ENCODE results near the gene C11orf91.
"Not testable (repeated sequence)": the region's sequence is repeated elsewhere in the genome, so short reads cannot be mapped to it uniquely, and the experiment has no call there.

Gene C11orf91

GRCh38 chr11:33668468-33668825 is 32.2 kb downstream of the C11orf91 start:
- H3K36me3 ChIP-seq (ENCODE audit: control insufficient read depth, insufficient read depth, low read length) = no peaks in the 10 kb centered on the region
- H3K27me3 ChIP-seq (ENCODE audit: control insufficient read depth, insufficient read depth, low read length) = no peaks in the 10 kb centered on the region
- H3K27ac ChIP-seq (ENCODE audit: low read depth, low read length) = peak overlapping the region; percentile 49; the same call in 1 of the 2 replicates
- H3K4me3 ChIP-seq (ENCODE audit: low read depth, low read length) = no peak overlapping the region
- peaks cover 24% of the 10 kb centered on the region for H3K4me1 ChIP-seq (ENCODE audit: control insufficient read depth, insufficient read depth, low read length)
- H3K9ac ChIP-seq (ENCODE audit: low read length) = no peak overlapping the region
- H3K9me3 ChIP-seq (ENCODE audit: control insufficient read depth, insufficient read depth, low read depth, low read length) = no peaks in the 10 kb centered on the region; the same call in 1 of the 2 replicates

- H3K4me3 ChIP-seq (ENCODE audit: low read depth, low read length) = no peak overlapping the region
- no peaks in the 10 kb centered on the region for H3K36me3 ChIP-seq (ENCODE audit: control insufficient read depth, insufficient read depth, low read length)
- H3K27me3 ChIP-seq (ENCODE audit: control insufficient read depth, insufficient read depth, low read length) = no peaks in the 10 kb centered on the region
- H3K27ac ChIP-seq (ENCODE audit: low read depth, low read length) = peak overlapping the region; percentile 10; the same call in 1 of the 2 replicates
- no peaks in the 10 kb centered on the region; the same call in 1 of the 2 replicates for H3K9me3 ChIP-seq (ENCODE audit: control insufficient read depth, insufficient read depth, low read depth, low read length)
- no peak overlapping the region for H3K9ac ChIP-seq (ENCODE audit: low read length)
- peaks cover 24% of the 10 kb centered on the region for H3K4me1 ChIP-seq (ENCODE audit: control insufficient read depth, insufficient read depth, low read length)
Observed at GRCh38 chr11:33667819-33668467, 32.7 kb downstream of the C11orf91 start.

- no peaks in the 10 kb centered on the region for H3K36me3 ChIP-seq (ENCODE audit: control insufficient read depth, insufficient read depth, low read length)
- H3K27me3 ChIP-seq (ENCODE audit: control insufficient read depth, insufficient read depth, low read length) = no peaks in the 10 kb centered on the region
- peaks cover 32% of the 10 kb centered on the region for H3K4me1 ChIP-seq (ENCODE audit: control insufficient read depth, insufficient read depth, low read length)
- H3K4me3 ChIP-seq (ENCODE audit: low read depth, low read length) = no peak overlapping the region
- no peaks in the 10 kb centered on the region; the same call in 1 of the 2 replicates for H3K9me3 ChIP-seq (ENCODE audit: control insufficient read depth, insufficient read depth, low read depth, low read length)
- no peak overlapping the region for H3K9ac ChIP-seq (ENCODE audit: low read length)
- no peak overlapping the region for H3K27ac ChIP-seq (ENCODE audit: low read depth, low read length)
Observed at GRCh38 chr11:33665350-33666106, 35.1 kb downstream of the C11orf91 start.

GRCh38 chr11:33664827-33665226 is 35.8 kb downstream of the C11orf91 start:
- H3K27me3 ChIP-seq (ENCODE audit: control insufficient read depth, insufficient read depth, low read length) = no peaks in the 10 kb centered on the region
- H3K9me3 ChIP-seq (ENCODE audit: control insufficient read depth, insufficient read depth, low read depth, low read length) = no peaks in the 10 kb centered on the region; the same call in 1 of the 2 replicates
- no peak overlapping the region for H3K9ac ChIP-seq (ENCODE audit: low read length)
- no peak overlapping the region for H3K27ac ChIP-seq (ENCODE audit: low read depth, low read length)
- H3K4me1 ChIP-seq (ENCODE audit: control insufficient read depth, insufficient read depth, low read length) = peaks cover 29% of the 10 kb centered on the region
- H3K36me3 ChIP-seq (ENCODE audit: control insufficient read depth, insufficient read depth, low read length) = no peaks in the 10 kb centered on the region
- H3K4me3 ChIP-seq (ENCODE audit: low read depth, low read length) = no peak overlapping the region

GRCh38 chr11:33664166-33664565 is 36.5 kb downstream of the C11orf91 start:
- peaks cover 24% of the 10 kb centered on the region for H3K4me1 ChIP-seq (ENCODE audit: control insufficient read depth, insufficient read depth, low read length)
- no peaks in the 10 kb centered on the region for H3K36me3 ChIP-seq (ENCODE audit: control insufficient read depth, insufficient read depth, low read length)
- H3K4me3 ChIP-seq (ENCODE audit: low read depth, low read length) = no peak overlapping the region
- H3K9me3 ChIP-seq (ENCODE audit: control insufficient read depth, insufficient read depth, low read depth, low read length) = no peaks in the 10 kb centered on the region; the same call in 1 of the 2 replicates
- no peak overlapping the region for H3K27ac ChIP-seq (ENCODE audit: low read depth, low read length)
- H3K27me3 ChIP-seq (ENCODE audit: control insufficient read depth, insufficient read depth, low read length) = no peaks in the 10 kb centered on the region
- H3K9ac ChIP-seq (ENCODE audit: low read length) = no peak overlapping the region

GRCh38 chr11:33663121-33663520 is 37.5 kb downstream of the C11orf91 start:
- Histone ChIP-seq H3K9ac (ENCODE audit: low read length) (no peak overlapping the region), H3K27me3 (ENCODE audit: control insufficient read depth, insufficient read depth, low read length) (no peaks in the 10 kb centered on the region), H3K36me3 (ENCODE audit: control insufficient read depth, insufficient read depth, low read length) (no peaks in the 10 kb centered on the region), H3K9me3 (ENCODE audit: control insufficient read depth, insufficient read depth, low read depth, low read length) (no peaks in the 10 kb centered on the region; the same call in 1 of the 2 replicates), H3K4me1 (ENCODE audit: control insufficient read depth, insufficient read depth, low read length) (peaks cover 18% of the 10 kb centered on the region), H3K27ac (ENCODE audit: low read depth, low read length) (no peak overlapping the region), H3K4me3 (ENCODE audit: low read depth, low read length) (no peak overlapping the region)

GRCh38 chr11:33661526-33661925 is 39.1 kb downstream of the C11orf91 start:
- H3K27me3 ChIP-seq (ENCODE audit: control insufficient read depth, insufficient read depth, low read length); H3K36me3 ChIP-seq (ENCODE audit: control insufficient read depth, insufficient read depth, low read length): not testable (repeated sequence)
- peaks cover 17% of the 10 kb centered on the region; the same call in 1 of the 2 replicates for H3K4me1 ChIP-seq (ENCODE audit: control insufficient read depth, insufficient read depth, low read length)

GRCh38 chr11:33660962-33661361 is 39.7 kb downstream of the C11orf91 start:
- H3K27me3 ChIP-seq (ENCODE audit: control insufficient read depth, insufficient read depth, low read length) = no peaks in the 10 kb centered on the region
- H3K36me3 ChIP-seq (ENCODE audit: control insufficient read depth, insufficient read depth, low read length) = no peaks in the 10 kb centered on the region
- peaks cover 17% of the 10 kb centered on the region; the same call in 1 of the 2 replicates for H3K4me1 ChIP-seq (ENCODE audit: control insufficient read depth, insufficient read depth, low read length)
- no peaks in the 10 kb centered on the region for H3K9me3 ChIP-seq (ENCODE audit: control insufficient read depth, insufficient read depth, low read depth, low read length)
- H3K9ac ChIP-seq (ENCODE audit: low read length) = no peak overlapping the region
- H3K27ac ChIP-seq (ENCODE audit: low read depth, low read length) = no peak overlapping the region
- H3K4me3 ChIP-seq (ENCODE audit: low read depth, low read length) = no peak overlapping the region

More at GRCh38 chr11:33661526-33661925, 39.1 kb downstream of the C11orf91 start:
- not testable (repeated sequence) for H3K27ac ChIP-seq (ENCODE audit: low read depth, low read length); H3K4me3 ChIP-seq (ENCODE audit: low read depth, low read length); H3K9me3 ChIP-seq (ENCODE audit: control insufficient read depth, insufficient read depth, low read depth, low read length); H3K9ac ChIP-seq (ENCODE audit: low read length)

DNA sequence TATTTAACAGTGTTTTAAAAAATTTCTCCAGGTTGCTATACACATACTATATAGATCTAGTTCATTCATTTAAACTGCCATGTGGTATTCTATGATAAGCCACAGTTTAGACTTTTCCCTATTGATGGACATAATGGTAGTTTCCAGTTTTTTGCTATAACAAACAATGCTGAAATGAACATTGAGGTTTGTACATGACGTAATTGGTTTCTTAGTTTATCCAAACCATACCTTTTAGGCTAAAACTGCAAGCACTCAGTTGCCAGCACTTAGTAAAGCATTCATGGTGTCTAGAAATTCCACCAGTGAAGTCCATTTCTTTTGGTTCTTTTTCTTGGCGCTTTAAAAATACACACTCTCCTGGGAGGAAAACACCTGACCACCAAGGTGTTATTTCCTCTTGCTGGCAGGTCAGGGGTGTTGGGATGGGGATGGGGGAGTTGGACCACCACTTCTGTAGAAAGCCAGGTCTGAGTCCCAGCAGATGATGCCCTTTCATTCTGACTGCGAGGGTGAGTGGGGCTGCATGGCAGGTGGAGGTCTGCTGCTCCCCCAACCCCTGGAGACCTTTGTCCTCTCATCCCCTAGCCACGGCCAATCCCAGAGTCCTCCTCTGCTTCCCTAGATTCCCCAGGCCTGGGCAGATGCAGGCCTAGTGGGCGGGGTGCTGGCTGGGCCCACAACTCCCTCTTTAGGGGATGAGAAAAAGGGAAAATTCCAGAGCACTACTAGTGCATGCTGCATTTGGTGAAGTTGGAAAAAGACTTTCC is 41.1 kb downstream of the C11orf91 start:
- H3K36me3 ChIP-seq (ENCODE audit: control insufficient read depth, insufficient read depth, low read length) = no peaks in the 10 kb centered on the region
- H3K9me3 ChIP-seq (ENCODE audit: control insufficient read depth, insufficient read depth, low read depth, low read length) = no peaks in the 10 kb centered on the region
- H3K9ac ChIP-seq (ENCODE audit: low read length) = no peak overlapping the region
- H3K27me3 ChIP-seq (ENCODE audit: control insufficient read depth, insufficient read depth, low read length) = no peaks in the 10 kb centered on the region
- no peak overlapping the region for H3K4me3 ChIP-seq (ENCODE audit: low read depth, low read length)
- H3K4me1 ChIP-seq (ENCODE audit: control insufficient read depth, insufficient read depth, low read length) = peaks cover 17% of the 10 kb centered on the region; the same call in 1 of the 2 replicates
- no peak overlapping the region for H3K27ac ChIP-seq (ENCODE audit: low read depth, low read length)

DNA sequence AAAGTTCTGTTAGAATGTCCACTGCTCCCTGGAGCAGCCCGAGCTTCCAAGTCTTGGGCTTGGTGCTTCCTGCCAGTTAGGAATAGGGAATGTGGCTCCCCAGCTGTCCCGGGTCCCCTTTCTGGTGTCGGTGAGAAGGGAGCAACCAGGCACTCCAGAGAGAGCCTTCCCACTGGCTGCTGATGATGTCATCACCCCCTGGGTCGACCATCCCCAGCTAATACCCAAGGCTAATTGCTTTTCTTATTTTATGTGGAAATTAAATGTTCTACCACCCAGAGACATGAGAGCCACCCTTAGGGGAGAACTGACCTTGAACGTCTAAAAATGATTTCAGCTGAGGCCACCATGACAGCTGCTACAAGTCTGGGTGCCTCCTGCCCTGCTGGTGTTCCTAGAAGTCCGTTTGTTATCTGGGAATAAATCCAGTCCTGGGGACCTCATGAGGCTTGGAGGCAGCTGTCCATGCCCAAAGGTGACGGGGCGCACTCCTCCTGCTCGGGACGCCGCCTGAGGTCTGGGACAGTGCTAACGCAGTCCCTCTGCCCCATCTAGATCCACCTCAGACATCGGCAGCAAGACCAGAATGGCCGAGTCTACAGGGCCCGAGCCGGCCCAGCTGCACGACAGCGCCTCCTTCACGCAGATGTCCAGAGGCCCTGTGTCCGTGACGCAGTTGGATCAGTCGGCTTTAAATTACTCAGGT is 42.3 kb downstream of the C11orf91 start:
- H3K27me3 ChIP-seq (ENCODE audit: control insufficient read depth, insufficient read depth, low read length) = no peaks in the 10 kb centered on the region
- H3K9ac ChIP-seq (ENCODE audit: low read length) = no peak overlapping the region
- H3K4me1 ChIP-seq (ENCODE audit: control insufficient read depth, insufficient read depth, low read length) = peaks cover 17% of the 10 kb centered on the region; the same call in 1 of the 2 replicates
- H3K4me3 ChIP-seq (ENCODE audit: low read depth, low read length) = no peak overlapping the region
- no peaks in the 10 kb centered on the region for H3K36me3 ChIP-seq (ENCODE audit: control insufficient read depth, insufficient read depth, low read length)
- H3K27ac ChIP-seq (ENCODE audit: low read depth, low read length) = no peak overlapping the region
- no peaks in the 10 kb centered on the region for H3K9me3 ChIP-seq (ENCODE audit: control insufficient read depth, insufficient read depth, low read depth, low read length)

Measured in HUES6 (cell line).